Activated CD8-positive, alpha-beta memory T cell treated with anti-CD3 and anti-CD28 coated beads for 24 hours (primary cell): ENCODE data around the gene HIGD1C.
"Not testable (repeated sequence)": the region's sequence is repeated elsewhere in the genome, so short reads cannot be mapped to it uniquely, and the experiment has no call there.

Source experiments
- DNase-seq: peaks from one replicate; pipeline ENCODE4 v3.0.0-alpha.2; 2020

HIGD1C gene

DNA sequence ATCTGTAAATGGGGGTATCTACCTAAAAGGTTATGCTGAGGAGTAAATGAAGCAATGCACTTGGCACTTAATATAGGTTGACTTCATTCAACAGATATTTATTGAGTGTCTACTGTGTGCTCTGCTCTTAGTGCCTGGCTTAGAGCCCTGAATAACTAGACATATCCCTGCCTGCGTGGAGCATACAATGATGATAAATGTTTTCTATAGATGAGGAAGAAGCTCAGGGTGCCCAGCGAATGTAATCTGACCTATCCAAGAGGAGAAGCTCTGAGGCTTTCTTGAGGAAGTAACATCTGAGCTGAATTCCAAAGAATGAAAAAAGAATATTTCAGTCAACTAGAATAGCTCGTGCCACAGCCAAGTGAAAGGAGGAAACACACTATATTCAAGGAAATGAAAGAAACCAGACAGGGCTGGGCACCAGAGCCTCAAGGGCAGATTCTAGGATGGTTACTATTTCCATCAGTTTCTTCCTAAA is 17.9 kb upstream of the HIGD1C start:
- DNase-seq = no peak

DNA sequence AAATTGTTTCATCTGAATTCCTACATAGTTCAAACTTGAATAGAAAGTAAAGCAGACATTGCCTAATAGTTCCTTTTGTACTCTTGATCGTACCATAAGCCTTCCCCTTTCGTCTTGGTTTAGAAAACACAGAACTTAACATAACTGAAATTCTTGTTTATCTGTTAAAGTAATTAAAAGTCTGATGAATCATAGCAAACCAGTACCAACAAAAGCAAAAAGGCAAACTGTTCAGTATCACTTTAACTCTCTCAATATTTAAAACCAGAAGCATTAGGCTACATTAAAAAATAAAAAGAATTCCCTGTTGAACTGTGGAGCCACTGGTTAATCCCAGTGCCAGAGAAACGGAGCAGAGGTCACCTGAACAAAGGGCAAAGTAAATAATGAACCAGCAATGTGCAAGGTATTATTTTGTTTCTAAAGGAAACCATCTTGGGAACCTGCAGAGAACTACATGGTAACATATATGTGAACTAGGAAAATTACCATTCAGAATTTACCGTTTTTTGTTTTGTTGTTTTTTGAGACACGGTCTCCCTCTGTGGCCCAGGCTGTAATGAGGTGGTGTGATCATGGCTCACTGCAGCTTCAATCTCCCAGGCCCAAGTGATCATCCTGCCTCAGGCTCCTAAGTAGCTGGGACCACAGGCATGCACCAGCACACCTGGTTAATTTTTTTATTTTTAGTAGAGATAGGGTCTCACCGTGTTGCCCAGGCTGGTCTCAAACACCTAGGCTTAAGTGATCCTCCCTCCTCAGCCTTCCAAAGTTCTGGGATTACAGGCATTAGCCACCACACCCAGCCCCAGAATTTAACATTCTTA is 17.1 kb upstream of the HIGD1C start:
- no peak for DNase-seq

DNA sequence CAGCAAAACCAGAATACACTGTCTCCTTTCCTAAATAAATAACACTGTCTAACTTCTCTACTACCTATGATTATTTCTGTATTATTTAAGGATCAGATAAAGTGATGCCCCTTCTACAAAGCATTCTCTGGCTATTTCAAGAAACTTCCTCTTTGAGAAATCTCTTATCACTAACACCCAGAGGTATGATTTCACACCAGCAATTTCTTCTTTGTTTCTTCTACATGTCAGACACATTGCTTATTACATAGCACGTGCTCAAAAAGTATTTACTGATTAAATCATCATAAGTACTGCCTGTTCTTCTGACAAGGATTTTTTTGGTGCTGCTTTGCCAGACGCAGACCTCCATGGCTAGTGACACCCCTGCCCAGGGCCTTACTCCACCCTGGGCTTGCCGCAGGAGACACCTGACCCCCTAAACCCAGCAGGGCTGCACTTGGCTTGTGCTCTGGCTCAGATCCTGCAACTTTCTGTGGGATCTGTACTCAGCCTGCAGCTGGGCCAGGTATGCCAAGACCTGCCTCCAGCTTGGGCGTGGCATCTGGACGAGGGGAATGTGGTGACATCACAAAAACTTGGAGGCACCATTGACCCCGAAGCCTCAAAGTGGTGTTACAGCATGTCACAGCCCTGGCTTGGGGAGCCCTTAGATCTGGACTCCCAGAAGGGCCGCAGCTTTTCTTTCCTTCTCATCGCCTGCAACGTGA is 15.4 kb upstream of the HIGD1C start:
- no peak for DNase-seq

DNA sequence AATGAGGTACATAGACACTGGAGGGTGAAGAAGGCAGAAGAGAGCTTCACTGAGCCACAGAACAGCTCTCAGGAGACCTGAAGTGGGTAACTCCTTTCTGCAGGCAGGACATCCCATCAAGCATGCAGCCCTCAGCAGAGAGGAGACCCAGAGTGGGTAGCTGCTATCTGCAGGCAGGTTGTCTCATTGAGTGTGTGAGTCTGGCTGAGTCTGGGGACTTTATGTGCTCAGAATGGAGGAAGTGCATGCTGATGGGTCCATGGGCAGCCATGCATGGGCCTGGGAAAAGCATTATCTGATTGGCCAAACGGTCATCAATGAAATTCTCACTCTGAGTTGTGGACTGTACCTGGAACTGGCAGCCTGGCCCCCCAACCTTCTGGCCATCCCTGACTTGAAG is 14.7 kb upstream of the HIGD1C start:
- DNase-seq = no peak

DNA sequence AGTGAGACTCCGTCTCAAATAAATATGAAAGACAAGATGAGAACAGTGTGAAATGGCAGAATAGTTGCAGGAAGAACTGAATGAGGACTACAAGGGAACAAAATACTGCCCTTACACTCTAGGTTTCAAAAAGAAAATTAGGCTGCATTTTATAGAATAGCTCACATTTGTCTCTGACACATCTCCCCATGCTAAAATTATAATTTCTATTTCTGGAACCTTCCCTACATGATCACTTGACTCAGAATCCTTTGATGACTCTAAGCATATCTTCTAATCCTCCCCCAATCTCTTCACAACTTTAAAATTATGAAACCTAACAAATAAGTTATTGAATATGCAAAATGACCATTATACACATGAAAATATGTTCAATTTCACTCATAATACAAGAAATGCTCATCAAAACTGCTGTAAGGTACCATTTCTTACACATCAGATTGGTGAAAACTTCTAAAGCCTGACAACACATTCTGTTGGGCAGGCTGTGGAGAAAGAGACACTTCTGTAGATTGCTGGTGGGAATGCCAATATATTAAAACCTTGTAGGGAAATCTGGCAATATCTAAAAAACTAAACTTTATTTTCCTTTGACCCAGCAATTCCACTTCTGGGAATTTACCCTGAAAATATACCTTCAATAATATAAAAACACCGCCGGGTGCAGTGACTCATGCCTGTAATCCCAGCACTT is 4.3 kb upstream of the HIGD1C start:
- no peak for DNase-seq

DNA sequence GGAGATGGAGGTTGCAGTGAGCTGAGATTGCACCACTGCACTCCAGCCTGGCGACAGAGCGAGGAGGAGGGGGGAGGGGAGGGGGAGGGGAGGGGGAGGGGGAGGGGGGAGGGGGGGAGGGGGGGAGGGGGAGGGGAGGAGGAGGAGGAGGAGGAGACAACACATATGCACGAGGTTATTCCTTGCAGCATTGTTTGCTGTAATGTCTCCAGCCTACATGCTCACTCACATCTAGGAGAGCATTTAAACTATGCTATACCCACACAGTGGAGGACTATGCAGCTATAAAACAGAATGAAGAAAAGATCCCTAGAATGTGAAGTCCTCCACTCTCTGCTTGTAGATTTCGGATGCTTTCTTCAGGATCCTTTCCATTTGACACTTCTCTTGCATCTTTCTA is 3.5 kb upstream of the HIGD1C start:
- DNase-seq = no peak

DNA sequence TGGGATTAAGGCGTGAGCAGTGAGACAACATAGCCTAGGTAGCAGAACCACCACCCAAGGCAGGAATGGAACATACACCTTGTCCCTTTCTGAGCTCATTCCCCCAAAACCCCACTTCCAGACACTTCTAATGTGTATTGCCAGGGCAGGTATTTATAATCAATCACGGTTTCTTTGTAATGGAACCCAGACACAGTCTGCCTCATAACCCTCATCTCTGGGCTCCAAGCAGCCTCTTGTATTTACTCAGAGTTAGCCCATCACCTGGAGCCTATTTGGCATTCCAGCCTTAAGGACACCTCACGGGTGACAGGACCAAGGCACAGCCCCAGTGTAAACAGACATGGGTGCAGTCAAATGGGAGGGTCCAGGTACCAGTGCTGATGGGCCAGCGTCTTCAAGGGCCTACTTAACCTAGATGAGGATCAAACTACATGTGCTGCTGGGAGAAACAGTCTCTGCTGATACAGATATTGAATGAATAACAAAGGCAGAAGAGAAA is 2.5 kb upstream of the HIGD1C start:
- no peak for DNase-seq

DNA sequence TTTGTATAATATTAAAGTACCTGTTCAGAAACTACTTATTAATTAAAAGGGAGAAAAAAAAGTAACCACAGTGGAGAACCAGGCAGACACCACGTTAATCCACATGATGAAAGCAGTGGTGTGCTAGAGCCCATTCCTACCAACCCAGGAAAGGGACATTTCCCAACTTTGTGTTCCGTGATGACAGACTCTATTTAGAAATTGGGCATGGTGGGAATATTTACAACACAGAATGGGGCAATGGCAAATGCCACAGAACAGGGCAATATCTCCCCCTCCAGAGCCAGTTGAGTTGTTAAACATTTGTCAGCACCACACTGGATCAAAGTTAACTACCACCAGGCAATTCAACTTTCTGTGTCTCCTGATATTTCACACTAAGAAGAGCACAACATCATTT is 1.2 kb upstream of the HIGD1C start:
- no peak for DNase-seq

DNA sequence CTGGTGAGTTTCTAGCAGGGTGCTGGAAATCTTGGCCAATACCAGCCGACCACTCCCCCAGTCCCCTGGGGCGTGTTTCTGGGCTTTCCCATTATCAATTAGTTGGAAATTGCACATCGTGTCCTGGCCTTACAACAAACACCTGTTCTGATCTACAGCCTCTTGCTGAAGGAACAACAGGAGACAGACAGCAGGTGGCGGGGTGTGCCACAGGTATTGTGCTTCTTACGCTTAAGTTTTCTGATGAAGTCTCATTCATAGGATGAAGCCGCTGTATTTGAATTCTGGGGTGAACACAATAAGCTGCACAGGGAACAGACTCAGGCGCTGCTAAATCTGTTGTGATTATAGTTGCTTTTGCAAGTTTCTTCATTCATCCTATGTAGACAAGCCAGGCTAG is 703 bp downstream of the HIGD1C start:
- no peak for DNase-seq

DNA sequence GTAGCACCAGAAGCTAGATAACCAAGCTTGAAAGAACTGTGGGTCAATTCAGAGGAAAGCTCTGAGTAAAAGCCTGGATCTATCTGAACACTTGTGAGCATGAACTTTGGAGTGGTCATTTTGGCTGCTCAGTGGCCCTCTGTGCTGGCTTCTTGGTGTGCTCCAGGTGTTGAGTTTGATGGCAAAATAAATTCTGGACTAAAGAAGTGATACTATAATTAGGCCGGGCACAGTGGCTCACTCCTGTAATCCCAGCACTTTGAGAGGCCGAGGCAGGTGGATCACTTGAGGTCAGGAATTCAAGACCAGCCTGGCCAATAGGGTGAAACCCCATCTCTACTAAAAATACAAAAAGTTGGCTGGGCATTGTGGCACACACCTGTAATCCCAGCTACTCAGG is 2.4 kb downstream of the HIGD1C start:
- DNase-seq = not testable (repeated sequence)

DNA sequence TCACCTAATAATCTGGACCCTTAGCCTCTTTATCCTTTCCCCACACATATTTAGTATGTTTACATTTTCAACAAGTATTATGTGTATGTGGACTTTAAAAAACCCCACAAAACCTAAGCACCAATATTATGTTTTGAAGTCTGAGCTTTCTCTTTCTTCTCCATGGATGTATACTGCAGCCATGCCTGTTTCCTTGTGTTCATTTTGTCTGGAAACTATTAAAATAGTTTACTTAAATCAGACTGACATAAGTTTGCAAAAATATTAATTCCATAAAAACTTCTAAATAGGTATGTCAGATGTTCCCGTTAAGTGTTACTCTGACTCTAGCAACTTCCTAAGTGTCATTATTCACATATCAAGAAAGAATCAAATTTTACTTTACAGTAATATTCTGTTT is 2.9 kb downstream of the HIGD1C start:
- no peak for DNase-seq

DNA sequence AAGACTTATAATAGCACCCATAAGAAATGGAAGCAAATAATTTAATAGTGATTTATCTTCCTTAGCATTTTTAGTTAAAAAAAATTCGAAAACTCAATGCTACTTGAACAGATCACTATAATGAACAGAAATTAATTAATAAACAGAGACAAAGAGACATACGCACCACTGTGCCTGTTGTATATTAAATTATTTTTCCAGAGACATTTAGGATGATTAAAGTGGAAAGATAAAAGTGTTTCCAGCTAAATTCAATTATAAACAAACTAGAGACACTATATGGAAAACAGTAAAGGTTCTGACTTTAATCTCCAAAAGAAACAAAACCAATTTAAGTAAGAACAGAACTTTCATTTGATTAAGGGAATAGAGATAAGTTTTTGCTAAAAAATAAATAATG is 3.4 kb downstream of the HIGD1C start:
- no peak for DNase-seq

DNA sequence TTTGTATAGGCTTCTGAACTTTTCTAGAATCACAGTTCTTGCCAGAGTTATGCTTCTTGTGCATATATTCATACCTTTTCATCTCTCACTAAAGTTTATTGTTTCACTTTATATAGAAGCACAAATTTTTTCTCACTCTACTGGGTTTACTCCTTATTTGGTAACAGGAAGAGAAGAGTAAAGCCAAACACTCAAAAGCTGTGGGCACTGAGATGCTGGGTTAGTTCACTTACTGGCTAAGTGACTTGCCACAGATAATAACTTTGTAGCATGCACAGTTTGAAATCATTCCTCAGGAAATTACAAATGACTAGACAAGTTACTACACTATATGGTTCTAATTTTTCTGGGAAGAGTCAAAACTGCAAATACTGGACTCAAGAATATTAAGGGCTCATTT is 7.8 kb downstream of the HIGD1C start:
- no peak for DNase-seq

DNA sequence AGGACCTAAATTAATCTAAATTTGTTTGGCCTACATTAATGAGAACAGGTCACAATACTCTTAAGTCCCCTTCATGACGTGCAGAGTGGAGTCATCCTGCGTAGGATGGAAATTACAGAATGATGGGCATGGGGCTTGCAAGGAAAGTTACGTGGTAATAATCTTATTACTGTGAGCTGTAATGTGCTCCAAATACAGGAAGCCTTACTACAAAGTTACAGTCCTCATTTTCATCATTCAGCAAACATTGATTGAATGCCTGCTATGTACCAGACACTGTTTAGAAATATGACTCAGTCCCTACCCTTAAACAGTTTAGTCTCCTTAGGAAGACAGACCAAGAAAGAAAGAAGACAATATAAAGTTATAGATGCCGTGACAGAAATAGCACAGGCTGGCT is 9.4 kb downstream of the HIGD1C start:
- no peak for DNase-seq

DNA sequence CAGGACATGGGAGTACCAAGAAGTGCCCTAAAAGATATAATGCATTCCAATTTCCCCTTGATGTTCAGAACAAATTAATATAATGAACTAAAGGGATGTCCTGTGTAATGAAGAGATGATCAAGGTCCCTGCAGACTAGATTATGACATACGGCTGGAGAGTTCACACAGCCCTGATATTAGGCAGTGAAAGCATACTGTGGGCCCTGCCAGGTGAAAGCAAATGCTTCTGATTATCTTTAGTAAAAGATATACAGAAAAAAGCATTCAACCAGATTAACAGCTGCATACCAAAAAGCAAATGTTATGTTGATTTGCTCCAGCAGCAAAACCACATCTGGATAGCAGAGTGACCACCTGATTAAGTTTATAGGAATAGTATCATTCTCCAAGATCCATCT is 12.1 kb downstream of the HIGD1C start:
- DNase-seq = no peak

DNA sequence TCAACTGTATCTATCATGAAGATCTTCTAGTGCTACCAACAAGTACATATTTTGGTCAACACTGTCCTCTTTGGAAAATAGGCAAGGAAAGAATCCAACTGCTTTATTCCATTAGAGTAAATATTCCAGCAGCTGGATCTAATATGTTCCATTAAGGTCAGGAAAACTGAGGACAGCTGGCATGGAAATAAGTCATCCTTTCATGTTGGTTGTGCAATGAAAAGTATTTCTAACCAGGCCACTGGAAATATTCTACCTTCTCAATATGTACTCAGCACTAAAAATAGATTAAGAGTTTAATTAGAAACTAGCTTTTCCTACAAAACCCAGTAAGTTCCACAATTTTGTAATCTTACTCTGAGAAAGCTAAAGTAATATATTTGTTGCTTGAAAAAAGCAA is 19.6 kb downstream of the HIGD1C start:
- DNase-seq = no peak

DNA sequence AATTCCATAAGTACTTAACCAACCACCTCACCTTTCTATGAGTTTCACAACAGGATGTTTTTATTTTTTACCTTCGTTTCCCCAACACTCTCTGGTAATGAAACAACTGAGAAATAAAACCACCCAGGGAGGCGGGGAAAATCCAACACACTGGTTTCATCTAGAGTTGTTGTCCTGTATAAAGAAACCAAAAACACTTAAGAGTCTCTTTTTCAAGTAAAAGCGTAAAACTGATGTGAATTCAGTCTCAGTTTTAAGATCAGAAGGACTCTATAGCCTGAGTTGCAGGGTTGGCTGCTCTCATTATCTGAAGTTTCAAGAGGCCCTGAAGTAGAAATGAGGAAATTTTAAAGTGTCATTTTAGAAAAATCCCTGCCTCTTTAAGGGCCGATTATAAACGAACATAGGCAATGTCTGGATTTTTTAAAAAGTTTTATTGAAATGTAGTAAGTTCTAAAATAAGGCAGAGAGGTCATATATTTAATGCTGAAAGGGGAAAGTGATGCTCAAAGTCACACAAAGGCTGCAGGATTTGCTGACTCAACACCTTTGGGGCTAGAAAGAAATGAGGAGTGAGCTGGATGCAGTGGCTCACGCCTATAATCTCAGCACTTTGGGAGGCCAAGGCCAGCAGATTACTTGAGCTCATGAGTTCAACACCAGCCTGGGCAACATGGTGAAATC is 27.2 kb downstream of the HIGD1C start:
- DNase-seq = no peak

DNA sequence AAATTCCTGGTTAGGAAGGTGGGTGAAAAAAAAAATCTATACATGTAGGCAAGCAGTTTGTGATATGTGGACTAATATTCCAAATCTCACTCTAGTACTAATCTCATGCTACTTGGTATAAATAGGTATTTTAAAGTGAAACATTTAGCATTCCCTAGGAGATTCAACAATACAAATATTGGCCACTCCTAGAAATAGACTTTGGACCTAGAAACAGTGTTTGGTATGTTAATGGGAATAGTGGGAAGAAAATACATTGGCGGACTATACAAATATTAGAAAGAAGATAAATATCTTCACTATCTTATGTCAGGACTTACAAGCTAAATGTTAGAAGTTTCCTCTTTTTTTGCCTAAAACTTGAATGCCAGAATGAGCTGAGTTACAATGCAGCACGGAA is 28.2 kb downstream of the HIGD1C start:
- DNase-seq = no peak

DNA sequence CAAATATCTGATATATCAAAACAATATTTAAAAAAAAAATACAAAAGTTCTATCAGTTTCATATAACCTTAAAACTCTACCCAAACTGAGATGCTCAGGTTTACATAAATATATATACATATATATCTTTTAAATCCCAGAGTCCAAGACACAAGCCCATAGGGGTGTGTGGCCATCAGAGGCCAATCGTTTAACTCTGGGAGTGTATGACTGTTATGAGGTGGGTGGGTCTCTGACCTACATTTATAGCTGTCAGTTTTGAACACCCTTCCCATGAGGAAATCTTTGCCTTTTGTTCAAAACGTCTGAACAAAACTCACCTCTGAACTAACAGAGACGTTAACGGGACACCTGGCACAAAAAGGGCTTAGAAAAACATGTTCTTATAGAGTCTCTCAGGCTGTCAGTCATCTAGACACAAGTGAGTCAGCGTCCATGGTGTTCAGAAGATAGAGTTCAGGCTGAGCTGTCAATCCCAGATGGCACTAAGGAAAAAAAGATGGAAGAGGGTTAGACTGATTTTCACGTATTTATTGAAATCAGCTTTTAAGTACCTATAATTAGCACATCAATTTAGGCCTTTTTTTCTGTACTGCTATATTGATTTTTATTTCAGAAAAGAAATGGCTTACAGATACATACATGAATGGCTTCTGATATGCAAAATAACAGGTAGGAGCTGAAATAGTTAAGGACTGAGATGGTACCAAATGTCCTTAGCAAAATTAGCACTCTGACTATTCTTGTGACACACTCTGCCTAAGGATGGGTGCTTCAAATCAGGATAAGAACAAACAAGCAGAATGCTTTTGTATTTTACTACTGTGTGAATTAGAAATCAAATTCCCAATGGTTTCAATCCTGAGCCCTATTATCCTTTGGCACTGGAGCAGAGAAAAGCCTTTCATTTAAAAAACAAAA is 29.2 kb downstream of the HIGD1C start:
- no peak for DNase-seq

DNA sequence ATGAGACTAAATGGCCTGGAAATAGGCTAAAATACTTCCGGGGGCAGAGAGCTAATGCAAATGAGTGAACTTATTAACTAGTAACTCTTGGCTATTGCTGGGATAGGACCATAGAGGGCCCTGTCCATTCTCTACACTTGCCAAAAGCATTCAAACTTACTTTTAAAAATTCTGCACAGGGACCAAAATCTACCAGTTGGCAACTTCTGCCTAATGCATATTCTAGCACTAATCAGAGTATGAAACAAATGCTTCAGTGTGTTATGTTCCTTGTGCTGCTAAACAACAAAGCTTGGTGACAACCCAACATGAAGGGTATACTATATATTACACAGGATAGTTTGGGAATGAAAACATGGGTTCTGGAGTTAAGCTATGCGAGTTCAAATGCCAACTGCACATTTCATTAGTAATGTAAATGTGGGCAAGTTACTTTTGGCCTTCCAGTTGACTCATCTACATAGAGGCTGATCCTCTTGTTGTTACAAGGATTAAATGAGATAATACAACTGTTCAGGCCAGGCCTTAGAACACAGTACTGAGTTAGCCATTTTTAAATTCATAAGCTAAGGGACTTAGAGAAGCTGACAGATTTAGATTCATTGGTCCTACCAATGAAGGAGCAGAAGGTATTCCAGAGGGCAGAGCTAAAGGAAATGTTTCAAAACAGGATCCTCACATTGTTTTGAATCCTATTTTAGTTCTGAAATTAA is 32.4 kb downstream of the HIGD1C start:
- DNase-seq = no peak

DNA sequence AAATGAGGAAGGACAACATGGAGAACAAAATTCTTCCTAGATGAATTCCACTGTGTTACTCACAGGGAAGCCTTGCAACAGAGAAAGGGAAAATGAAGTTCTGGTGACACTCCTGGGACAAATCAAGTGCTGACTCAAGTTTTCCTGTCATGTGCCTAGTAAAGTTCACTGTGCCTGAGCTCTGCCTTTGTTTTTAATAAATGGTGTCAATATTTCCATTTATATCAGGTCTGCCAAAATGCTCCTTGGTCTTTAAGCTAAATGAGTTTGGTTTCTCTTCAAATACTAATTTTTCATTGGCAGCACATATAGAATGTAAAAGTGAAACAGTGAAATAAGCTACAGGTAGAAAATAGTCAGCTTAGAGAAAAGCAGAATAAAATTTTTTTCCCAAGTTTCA is 33.0 kb downstream of the HIGD1C start:
- DNase-seq = no peak
